GM19463 (cell line): ENCODE measurements around the gene BRD4.

Source experiments
- ATAC-seq: cut with Tn5 transposase; IDR thresholded peaks from one replicate; pipeline ENCODE4 v1.9.1; 2021; ENCODE audit warnings: mild to moderate bottlenecking, moderate library complexity; ENCODE audit not compliant: unreplicated experiment

The BRD4 gene

GRCh38 chr19:15268928-15269253 lies 63.4 kb downstream of the BRD4 start:
- ATAC-seq = no peak

- ATAC-seq = no peak
These were observed 64.0 kb downstream of the BRD4 start for GRCh38 chr19:15268192-15268927.

- ATAC-seq = no peak
These were observed 65.7 kb downstream of the BRD4 start for GRCh38 chr19:15266683-15267082.

GRCh38 chr19:15265850-15266248 lies 66.5 kb downstream of the BRD4 start:
- no peak for ATAC-seq

GRCh38 chr19:15265214-15265849 lies 67.0 kb downstream of the BRD4 start:
- ATAC-seq = no peak

GRCh38 chr19:15264933-15265206 lies 67.5 kb downstream of the BRD4 start:
- ATAC-seq = no peak

- ATAC-seq = no peak
These were observed 68.0 kb downstream of the BRD4 start for GRCh38 chr19:15264061-15264932.

- ATAC-seq = no peak
These were observed 68.9 kb downstream of the BRD4 start for GRCh38 chr19:15263361-15263985.

GRCh38 chr19:15262011-15262410 lies 70.3 kb downstream of the BRD4 start:
- ATAC-seq = no peak

GRCh38 chr19:15260939-15261338 lies 71.4 kb downstream of the BRD4 start:
- ATAC-seq = no peak

- no peak for ATAC-seq
These were observed 72.4 kb downstream of the BRD4 start for GRCh38 chr19:15259907-15260306.

- ATAC-seq = no peak
These were observed 74.6 kb downstream of the BRD4 start for GRCh38 chr19:15257782-15258181.

- no peak for ATAC-seq
These were observed 75.5 kb downstream of the BRD4 start for GRCh38 chr19:15256708-15257331.

- no peak for ATAC-seq
These were observed 76.9 kb downstream of the BRD4 start for GRCh38 chr19:15255359-15255990.

GRCh38 chr19:15254547-15254946 lies 77.8 kb downstream of the BRD4 start:
- ATAC-seq = no peak

- no peak for ATAC-seq
These were observed 78.8 kb downstream of the BRD4 start for GRCh38 chr19:15253513-15253912.

- ATAC-seq = no peak
These were observed 79.3 kb downstream of the BRD4 start for GRCh38 chr19:15253061-15253460.

- no peak for ATAC-seq
These were observed 79.8 kb downstream of the BRD4 start for GRCh38 chr19:15252398-15253018.

- no peak for ATAC-seq
These were observed 80.5 kb downstream of the BRD4 start for GRCh38 chr19:15251749-15252397.
